Endothelial cell of umbilical vein (primary cell): ENCODE data around the gene DPP7. TPM values are rescaled to one million over a fixed set of nuclear protein-coding genes. Genes with fewer than 3 reads are reported as not detected.

Source experiments
- BruUV-seq: library from RNA; stranded (reverse); fragments of 400-500 nt; replicated peaks from 2 replicates; lab custom pipeline; 2021; lab: Mats Ljungman, UMichigan
- CTCF ChIA-PET: fragments of 300-600, 350-600 bp; sonication (Branson Sonifier 250); formaldehyde crosslinking; loops from one replicate; lab custom pipeline; 2021; ENCODE audit warnings: antibody characterized with exemption, inconsistent platforms; lab: Charles Lee
- POLR2A ChIA-PET: fragments of 300-600, 350-600 bp; sonication (Branson Sonifier 250); formaldehyde crosslinking; loops from one replicate; lab custom pipeline; 2021; ENCODE audit warnings: antibody characterized with exemption, inconsistent platforms; lab: Charles Lee
- DNase-seq: peaks from one replicate; pipeline ENCODE4 v3.0.0-alpha.2; 2011; ENCODE audit warnings: low read depth, low spot score
- FAIRE-seq: peaks from 2 replicates; lab custom pipeline; 2011; peaks lifted over from hg19 to GRCh38; lab: Jason Lieb, UNC
- H2AFZ ChIP-seq: 2 replicates; pipeline ENCODE4 v1.6.0; 2012; ENCODE audit warnings: low read depth, low read length, control low read depth, inconsistent platforms
- H3K27ac ChIP-seq: 2 replicates; pipeline ENCODE4 v1.5.1; 2011; ENCODE audit warnings: low read depth, mild to moderate bottlenecking, control low read depth, low read length, moderate library complexity; ENCODE audit not compliant: insufficient read depth
- H3K27me3 ChIP-seq, 2 experiments: 2 replicates each; pipeline versions ENCODE4 v1.6.0 to v1.6.1; 2011; ENCODE audit warnings: low read length in 2 of 2, mixed read lengths in 1 of 2; ENCODE audit not compliant: control insufficient read depth in 2 of 2, insufficient read depth in 2 of 2
- H3K36me3 ChIP-seq, 2 experiments: 2 replicates in 1 of 2; 3 replicates in 1 of 2; pipeline ENCODE4 v1.5.1; 2011; ENCODE audit warnings: low read length in 2 of 2, mild to moderate bottlenecking in 1 of 2, moderate library complexity in 1 of 2; ENCODE audit not compliant: control insufficient read depth in 2 of 2, insufficient read depth in 2 of 2; ENCODE audit errors: extremely low read depth in 1 of 2
- H3K4me1 ChIP-seq: 3 replicates; pipeline ENCODE4 v1.5.1; 2011; ENCODE audit warnings: mild to moderate bottlenecking, low read length; ENCODE audit not compliant: control insufficient read depth, insufficient read depth; ENCODE audit errors: extremely low read depth
- H3K4me2 ChIP-seq: 2 replicates; pipeline ENCODE4 v1.6.1; 2011; ENCODE audit warnings: low read length, control low read depth, mixed read lengths; ENCODE audit not compliant: insufficient read depth
- H3K4me3 ChIP-seq, 3 experiments: fragments of 200-600 bp in 1 of 3; sonication (generic), shearing (Covaris generic) in 1 of 3; replicated peaks in 1 of 3; 2 replicates each; pipeline ENCODE4 v1.5.1; 2011 to 2016; ENCODE audit warnings: control low read depth in 3 of 3, low read length in 3 of 3, mild to moderate bottlenecking in 2 of 3, inconsistent platforms in 1 of 3, low read depth in 1 of 3, moderate library complexity in 1 of 3; ENCODE audit not compliant: insufficient read depth in 1 of 3
- H3K79me2 ChIP-seq: 2 replicates; pipeline ENCODE4 v1.6.0; 2012; ENCODE audit warnings: low read length, inconsistent platforms; ENCODE audit not compliant: control insufficient read depth, insufficient read depth
- H3K9ac ChIP-seq: replicated peaks from 2 replicates; pipeline ENCODE3; 2011; ENCODE audit warnings: low read length, control low read depth; ENCODE audit not compliant: insufficient read depth; ENCODE audit errors: extremely low read depth
- H3K9me1 ChIP-seq: replicated peaks from 3 replicates; pipeline ENCODE4 v1.6.0; 2011; ENCODE audit warnings: mild to moderate bottlenecking, low read length; ENCODE audit not compliant: control insufficient read depth, insufficient read depth; ENCODE audit errors: extremely low read depth
- H3K9me3 ChIP-seq: replicated peaks from 2 replicates; pipeline ENCODE4 v1.5.1; 2012; ENCODE audit warnings: low read length, inconsistent platforms; ENCODE audit not compliant: control insufficient read depth, insufficient read depth
- H4K20me1 ChIP-seq: replicated peaks from 2 replicates; pipeline ENCODE3; 2011; ENCODE audit warnings: mild to moderate bottlenecking, low read length; ENCODE audit not compliant: control insufficient read depth, insufficient read depth; ENCODE audit errors: extremely low read depth
- EZH2 ChIP-seq: IDR thresholded peaks from 2 replicates; pipeline ENCODE4 v1.6.1; 2012; ENCODE audit warnings: borderline replicate concordance, low read depth, mild to moderate bottlenecking, moderate library complexity, low read length, inconsistent platforms; ENCODE audit not compliant: severe bottlenecking
- FOS ChIP-seq: IDR thresholded peaks from 2 replicates; pipeline ENCODE4 v1.6.1; 2011; ENCODE audit warnings: mild to moderate bottlenecking, low read length, moderate library complexity, borderline replicate concordance; ENCODE audit not compliant: insufficient read depth
- GATA2 ChIP-seq: IDR thresholded peaks from 2 replicates; pipeline ENCODE4 v1.7.0; 2011; ENCODE audit warnings: low read depth, mild to moderate bottlenecking, moderate library complexity, mixed read lengths, low read length; ENCODE audit not compliant: insufficient read length, insufficient read depth
- JUN ChIP-seq: IDR thresholded peaks from 2 replicates; pipeline ENCODE4 v1.6.1; 2011; ENCODE audit warnings: borderline replicate concordance, low read depth; ENCODE audit not compliant: insufficient read length, insufficient read depth
- MAX ChIP-seq: IDR thresholded peaks from 2 replicates; pipeline ENCODE4 v1.6.1; 2011; ENCODE audit not compliant: insufficient read depth, insufficient read length
- MYC ChIP-seq: IDR thresholded peaks from one replicate; pipeline ENCODE4 v1.6.1; 2011; ENCODE audit warnings: mild to moderate bottlenecking, low read depth, low read length
- POLR2A ChIP-seq: IDR thresholded peaks from 2 replicates; pipeline ENCODE4 v1.6.1; 2012; ENCODE audit warnings: low read depth, mild to moderate bottlenecking, control low read depth, low read length
- POLR2AphosphoS5 ChIP-seq: IDR thresholded peaks from 2 replicates; pipeline ENCODE4 v1.6.1; 2012; ENCODE audit warnings: low read depth, mild to moderate bottlenecking, control low read depth, low read length, moderate library complexity; ENCODE audit not compliant: insufficient read depth
- dilution Hi-C: fragments of 300-500 bp; cut with MboI; formaldehyde crosslinking; loops from one replicate; pipeline ENCODE4 v1.15.0; 2019; ENCODE audit warnings: low sequenced_read_pairs; ENCODE audit not compliant: extremely low pct_ligation_motif_present
- intact Hi-C: fragments of 100-400 bp; cut with micrococcal nuclease; formaldehyde crosslinking; loops from one replicate; pipeline ENCODE4 v1.10.0; 2022
- polyA plus RNA-seq, 4 experiments: library from polyadenylated mRNA; depleted of rRNA in 3 of 4; stranded (reverse) in 3 of 4; unstranded in 1 of 4; fragments of >200 nt; gene quantifications; 2 replicates each; pipeline versions ENCODE4 v1.2.1 to v1.2.3, GENCODE V29; 2011 to 2012; ENCODE audit warnings: missing spikeins in 1 of 4
- total RNA-seq: library from RNA; stranded (reverse); gene quantifications from 2 replicates; pipeline ENCODE4 v1.2.3, GENCODE V29; 2021
- TF ChIP-seq, protein P1 (sequence below), 2 donors: IDR thresholded peaks; 1 replicate in 1 of 2; 2 replicates in 1 of 2; pipeline ENCODE4 v1.5.1; 2011; ENCODE audit warnings: low read length in 2 of 2, mild to moderate bottlenecking in 2 of 2, moderate library complexity in 2 of 2, control low read depth in 1 of 2, inconsistent platforms in 1 of 2, low read depth in 1 of 2; ENCODE audit not compliant: insufficient read depth in 1 of 2; ENCODE audit errors: extremely low read depth in 1 of 2

The DPP7 gene
- total and polyA plus RNA-seq, 2 donors (not counting 3 experiments of a cell fraction or from before 2014, with no cell fraction given), result 149 to 200 TPM

DNA sequence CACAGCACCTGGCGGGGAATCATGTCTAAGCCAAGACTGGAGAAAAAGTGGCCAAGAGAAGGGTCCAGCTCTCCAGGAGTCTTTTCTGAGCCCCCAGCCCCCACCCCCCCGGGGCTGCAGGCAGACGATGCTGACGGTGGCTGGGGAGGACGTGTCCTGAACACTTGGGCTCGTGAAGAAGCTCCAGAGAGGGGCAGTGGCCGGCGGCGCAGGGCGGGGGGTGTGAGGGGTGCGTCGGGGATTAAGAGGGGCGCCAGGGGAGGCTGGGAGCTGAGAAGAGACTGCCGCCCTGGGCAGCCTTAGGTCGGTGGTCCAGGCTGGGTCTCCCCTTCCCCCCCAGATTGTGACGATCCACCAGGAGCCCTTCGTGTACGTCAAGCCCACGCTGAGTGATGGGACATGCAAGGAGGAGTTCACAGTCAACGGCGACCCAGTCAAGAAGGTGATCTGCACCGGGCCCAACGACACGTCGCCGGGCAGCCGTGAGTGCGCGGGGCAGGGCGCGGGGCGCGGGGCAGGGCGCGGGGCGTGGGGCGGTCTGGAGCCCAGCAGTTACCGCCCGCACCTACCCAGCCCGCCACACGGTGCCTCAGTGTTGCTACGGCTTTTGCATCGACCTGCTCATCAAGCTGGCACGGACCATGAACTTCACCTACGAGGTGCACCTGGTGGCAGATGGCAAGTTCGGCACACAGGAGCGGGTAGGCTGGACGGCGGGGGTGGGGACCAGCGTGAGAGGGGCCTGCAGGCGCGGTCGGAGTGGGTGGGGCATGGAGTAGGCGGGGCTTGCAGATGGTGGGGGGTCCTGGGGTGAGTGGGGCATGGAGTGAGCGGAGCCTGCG is 46.4 kb upstream of the DPP7 start:
- no peaks in the 10 kb centered on the region for H3K9me1 ChIP-seq
- H2AFZ ChIP-seq, result no peak overlapping the region
- no peaks in the 10 kb centered on the region for H4K20me1 ChIP-seq
- H3K9me3 ChIP-seq, result no peaks in the 10 kb centered on the region
- H3K4me1 ChIP-seq, result peaks cover 3% of the 10 kb centered on the region
- no peaks in the 10 kb centered on the region for H3K36me3 ChIP-seq
- BruUV-seq, result no TSS peak
- no peak overlapping the region for H3K27ac ChIP-seq
- TF ChIP-seq FOS (no peak), EZH2 (peak; percentile 2)
- H3K4me3 ChIP-seq, result no peak overlapping the region
- FAIRE-seq (no peak), DNase-seq (no peak)
- dilution Hi-C loops, result no loop called here
- H3K9ac ChIP-seq, result no peak overlapping the region
- CTCF ChIA-PET, result no interaction called here
- H3K4me2 ChIP-seq, result no peak overlapping the region
- POLR2A ChIA-PET, result no interaction called here
- no peaks in the 10 kb centered on the region for H3K79me2 ChIP-seq
- H3K27me3 ChIP-seq, result peaks cover 12 to 24% of the 10 kb centered on the region in 2 experiments
- intact Hi-C loops, result no loop called here

- CTCF ChIA-PET, result interaction anchor here (1.8 kb wide), 1 partner anchor 16 kb away, joined by 5 read pairs; no protein-coding TSS in a partner anchor
- H2AFZ ChIP-seq, result no peak overlapping the region
- no peaks in the 10 kb centered on the region for H3K36me3 ChIP-seq
- FAIRE-seq (no peak), DNase-seq (no peak)
- H3K79me2 ChIP-seq, result no peaks in the 10 kb centered on the region
- TF ChIP-seq FOS, result no peak
- TF ChIP-seq MAX, result no peak
- TF ChIP-seq MYC, result no peak
- TF ChIP-seq JUN, result no peak
- TF ChIP-seq, protein P1, sequence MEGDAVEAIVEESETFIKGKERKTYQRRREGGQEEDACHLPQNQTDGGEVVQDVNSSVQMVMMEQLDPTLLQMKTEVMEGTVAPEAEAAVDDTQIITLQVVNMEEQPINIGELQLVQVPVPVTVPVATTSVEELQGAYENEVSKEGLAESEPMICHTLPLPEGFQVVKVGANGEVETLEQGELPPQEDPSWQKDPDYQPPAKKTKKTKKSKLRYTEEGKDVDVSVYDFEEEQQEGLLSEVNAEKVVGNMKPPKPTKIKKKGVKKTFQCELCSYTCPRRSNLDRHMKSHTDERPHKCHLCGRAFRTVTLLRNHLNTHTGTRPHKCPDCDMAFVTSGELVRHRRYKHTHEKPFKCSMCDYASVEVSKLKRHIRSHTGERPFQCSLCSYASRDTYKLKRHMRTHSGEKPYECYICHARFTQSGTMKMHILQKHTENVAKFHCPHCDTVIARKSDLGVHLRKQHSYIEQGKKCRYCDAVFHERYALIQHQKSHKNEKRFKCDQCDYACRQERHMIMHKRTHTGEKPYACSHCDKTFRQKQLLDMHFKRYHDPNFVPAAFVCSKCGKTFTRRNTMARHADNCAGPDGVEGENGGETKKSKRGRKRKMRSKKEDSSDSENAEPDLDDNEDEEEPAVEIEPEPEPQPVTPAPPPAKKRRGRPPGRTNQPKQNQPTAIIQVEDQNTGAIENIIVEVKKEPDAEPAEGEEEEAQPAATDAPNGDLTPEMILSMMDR (IDR thresholded peaks at IDR 0.05; ENCODE audit: extremely low read depth in 1 of 2, insufficient read depth in 1 of 2, low read depth in 1 of 2, low read length in 2 of 2), result no peak
- TF ChIP-seq POLR2A, result no peak
- peak; percentile 53 for TF ChIP-seq EZH2
- no peak for TF ChIP-seq POLR2AphosphoS5
- no peak for TF ChIP-seq GATA2
- peaks cover 12 to 24% of the 10 kb centered on the region in 2 experiments for H3K27me3 ChIP-seq
- no peaks in the 10 kb centered on the region for H3K9me1 ChIP-seq
- POLR2A ChIA-PET, result no interaction called here
- H3K27ac ChIP-seq, result no peak overlapping the region
- H3K4me2 ChIP-seq, result no peak overlapping the region
- BruUV-seq, result no TSS peak
- dilution Hi-C loops (no loop called here), intact Hi-C loops (no loop called here)
- H3K9me3 ChIP-seq, result no peaks in the 10 kb centered on the region
- H3K9ac ChIP-seq, result no peak overlapping the region
- H4K20me1 ChIP-seq, result no peaks in the 10 kb centered on the region
- no peak overlapping the region for H3K4me3 ChIP-seq
- peaks cover 3% of the 10 kb centered on the region for H3K4me1 ChIP-seq
These were observed 45.5 kb upstream of the DPP7 start for GRCh38 chr9:137160054-137160425.
